ENCODE measurements around the gene AURKA. TPM values are rescaled to one million over a fixed set of nuclear protein-coding genes. Genes with fewer than 3 reads are reported as not detected.

The AURKA gene
- total and polyA plus RNA-seq, 9 of the 15 experiments (the other 6 are each of a cell fraction or from before 2014, with no cell fraction given) = 72.7 to 162 (median 113) TPM

DNA sequence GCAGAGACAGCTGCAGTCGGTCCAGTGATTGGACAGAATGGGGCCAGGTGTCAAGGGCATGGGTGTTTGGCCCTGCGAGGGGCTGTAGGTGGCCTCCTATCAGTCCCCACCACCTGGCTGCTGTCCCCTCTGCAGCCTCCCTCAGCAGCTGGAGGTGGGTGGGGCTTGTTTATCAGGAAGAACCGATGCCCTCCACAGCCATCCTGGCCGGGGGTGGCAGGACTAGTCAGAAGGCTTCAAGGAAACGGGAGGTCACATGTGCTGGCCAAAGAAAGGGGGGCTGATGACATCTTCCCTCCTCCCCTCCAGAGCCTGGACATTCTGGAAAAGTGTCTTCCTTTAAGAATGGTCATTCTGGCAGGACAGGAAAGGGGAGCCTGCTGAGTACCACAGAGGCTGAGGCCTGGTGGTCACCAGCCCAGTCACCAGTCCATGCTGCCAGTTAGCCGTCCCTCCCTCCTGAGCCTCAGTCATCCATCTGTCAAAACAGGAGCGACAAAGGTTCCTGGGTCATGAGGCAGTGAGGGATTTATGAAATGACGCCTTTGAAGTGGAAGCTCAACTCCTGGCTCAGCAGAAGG, 29.1 kb downstream of the AURKA start (continued):
- TF ChIP-seq ZNF175 (CRISPR knock-in tag; IDR thresholded peaks at IDR 0.05; ENCODE audit: low read depth) (peak; percentile 84), ZFP30 (CRISPR knock-in tag; IDR thresholded peaks at IDR 0.05; ENCODE audit: borderline replicate concordance) (no peak), NCOA2 (IDR thresholded peaks at IDR 0.05; ENCODE audit: partially characterized antibody in 2 of 2) (no peak), MBD2 (IDR thresholded peaks at IDR 0.05; ENCODE audit: borderline replicate concordance, low read depth) (peak; percentile 79; the same call in 1 of the 2 replicates), PRPF4 (IDR thresholded peaks at IDR 0.05; ENCODE audit: insufficient read depth, low read depth, low read length, poor library complexity, severe bottlenecking) (no peak), MYBL2 (IDR thresholded peaks at IDR 0.05; ENCODE audit: low read depth) (no peak), MYBL2 (CRISPR knock-in tag; IDR thresholded peaks at IDR 0.05; ENCODE audit: borderline replicate concordance) (no peak), RBFOX2 (IDR thresholded peaks at IDR 0.05; ENCODE audit: low read depth, low read length) (peak; percentile 64), RFX1 (IDR thresholded peaks at IDR 0.05) (no peak), ZNF274 (IDR thresholded peaks at IDR 0.05; ENCODE audit: borderline replicate concordance, low read depth, low read length) (peak; percentile 69; the same call in 1 of the 2 replicates), ZNF232 (CRISPR knock-in tag; IDR thresholded peaks at IDR 0.05) (no peak)
- TF ChIP-seq, protein P1, sequence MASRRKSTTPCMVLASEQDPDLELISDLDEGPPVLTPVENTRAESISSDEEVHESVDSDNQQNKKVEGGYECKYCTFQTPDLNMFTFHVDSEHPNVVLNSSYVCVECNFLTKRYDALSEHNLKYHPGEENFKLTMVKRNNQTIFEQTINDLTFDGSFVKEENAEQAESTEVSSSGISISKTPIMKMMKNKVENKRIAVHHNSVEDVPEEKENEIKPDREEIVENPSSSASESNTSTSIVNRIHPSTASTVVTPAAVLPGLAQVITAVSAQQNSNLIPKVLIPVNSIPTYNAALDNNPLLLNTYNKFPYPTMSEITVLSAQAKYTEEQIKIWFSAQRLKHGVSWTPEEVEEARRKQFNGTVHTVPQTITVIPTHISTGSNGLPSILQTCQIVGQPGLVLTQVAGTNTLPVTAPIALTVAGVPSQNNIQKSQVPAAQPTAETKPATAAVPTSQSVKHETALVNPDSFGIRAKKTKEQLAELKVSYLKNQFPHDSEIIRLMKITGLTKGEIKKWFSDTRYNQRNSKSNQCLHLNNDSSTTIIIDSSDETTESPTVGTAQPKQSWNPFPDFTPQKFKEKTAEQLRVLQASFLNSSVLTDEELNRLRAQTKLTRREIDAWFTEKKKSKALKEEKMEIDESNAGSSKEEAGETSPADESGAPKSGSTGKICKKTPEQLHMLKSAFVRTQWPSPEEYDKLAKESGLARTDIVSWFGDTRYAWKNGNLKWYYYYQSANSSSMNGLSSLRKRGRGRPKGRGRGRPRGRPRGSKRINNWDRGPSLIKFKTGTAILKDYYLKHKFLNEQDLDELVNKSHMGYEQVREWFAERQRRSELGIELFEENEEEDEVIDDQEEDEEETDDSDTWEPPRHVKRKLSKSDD (conservative IDR thresholded peaks at IDR 0.05; ENCODE audit: low read length) = no peak
- TF ChIP-seq, protein P2, sequence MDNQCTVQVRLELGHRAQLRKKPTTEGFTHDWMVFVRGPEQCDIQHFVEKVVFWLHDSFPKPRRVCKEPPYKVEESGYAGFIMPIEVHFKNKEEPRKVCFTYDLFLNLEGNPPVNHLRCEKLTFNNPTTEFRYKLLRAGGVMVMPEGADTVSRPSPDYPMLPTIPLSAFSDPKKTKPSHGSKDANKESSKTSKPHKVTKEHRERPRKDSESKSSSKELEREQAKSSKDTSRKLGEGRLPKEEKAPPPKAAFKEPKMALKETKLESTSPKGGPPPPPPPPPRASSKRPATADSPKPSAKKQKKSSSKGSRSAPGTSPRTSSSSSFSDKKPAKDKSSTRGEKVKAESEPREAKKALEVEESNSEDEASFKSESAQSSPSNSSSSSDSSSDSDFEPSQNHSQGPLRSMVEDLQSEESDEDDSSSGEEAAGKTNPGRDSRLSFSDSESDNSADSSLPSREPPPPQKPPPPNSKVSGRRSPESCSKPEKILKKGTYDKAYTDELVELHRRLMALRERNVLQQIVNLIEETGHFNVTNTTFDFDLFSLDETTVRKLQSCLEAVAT (IDR thresholded peaks at IDR 0.05) = peak in 1 of 2 experiments; percentile 26; a peak in 1 of 4 replicates
- TF ChIP-seq, protein P3, sequence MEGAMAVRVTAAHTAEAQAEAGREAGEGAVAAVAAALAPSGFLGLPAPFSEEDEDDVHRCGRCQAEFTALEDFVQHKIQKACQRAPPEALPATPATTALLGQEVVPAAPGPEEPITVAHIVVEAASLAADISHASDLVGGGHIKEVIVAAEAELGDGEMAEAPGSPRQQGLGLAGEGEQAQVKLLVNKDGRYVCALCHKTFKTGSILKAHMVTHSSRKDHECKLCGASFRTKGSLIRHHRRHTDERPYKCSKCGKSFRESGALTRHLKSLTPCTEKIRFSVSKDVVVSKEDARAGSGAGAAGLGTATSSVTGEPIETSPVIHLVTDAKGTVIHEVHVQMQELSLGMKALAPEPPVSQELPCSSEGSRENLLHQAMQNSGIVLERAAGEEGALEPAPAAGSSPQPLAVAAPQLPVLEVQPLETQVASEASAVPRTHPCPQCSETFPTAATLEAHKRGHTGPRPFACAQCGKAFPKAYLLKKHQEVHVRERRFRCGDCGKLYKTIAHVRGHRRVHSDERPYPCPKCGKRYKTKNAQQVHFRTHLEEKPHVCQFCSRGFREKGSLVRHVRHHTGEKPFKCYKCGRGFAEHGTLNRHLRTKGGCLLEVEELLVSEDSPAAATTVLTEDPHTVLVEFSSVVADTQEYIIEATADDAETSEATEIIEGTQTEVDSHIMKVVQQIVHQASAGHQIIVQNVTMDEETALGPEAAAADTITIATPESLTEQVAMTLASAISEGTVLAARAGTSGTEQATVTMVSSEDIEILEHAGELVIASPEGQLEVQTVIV (CRISPR knock-in tag; IDR thresholded peaks at IDR 0.05; ENCODE audit: borderline replicate concordance) = no peak
- TF ChIP-seq, protein P4, sequence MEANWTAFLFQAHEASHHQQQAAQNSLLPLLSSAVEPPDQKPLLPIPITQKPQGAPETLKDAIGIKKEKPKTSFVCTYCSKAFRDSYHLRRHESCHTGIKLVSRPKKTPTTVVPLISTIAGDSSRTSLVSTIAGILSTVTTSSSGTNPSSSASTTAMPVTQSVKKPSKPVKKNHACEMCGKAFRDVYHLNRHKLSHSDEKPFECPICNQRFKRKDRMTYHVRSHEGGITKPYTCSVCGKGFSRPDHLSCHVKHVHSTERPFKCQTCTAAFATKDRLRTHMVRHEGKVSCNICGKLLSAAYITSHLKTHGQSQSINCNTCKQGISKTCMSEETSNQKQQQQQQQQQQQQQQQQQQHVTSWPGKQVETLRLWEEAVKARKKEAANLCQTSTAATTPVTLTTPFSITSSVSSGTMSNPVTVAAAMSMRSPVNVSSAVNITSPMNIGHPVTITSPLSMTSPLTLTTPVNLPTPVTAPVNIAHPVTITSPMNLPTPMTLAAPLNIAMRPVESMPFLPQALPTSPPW (CRISPR knock-in tag; IDR thresholded peaks at IDR 0.05) = peak; percentile 96
- TF ChIP-seq, protein P5, sequence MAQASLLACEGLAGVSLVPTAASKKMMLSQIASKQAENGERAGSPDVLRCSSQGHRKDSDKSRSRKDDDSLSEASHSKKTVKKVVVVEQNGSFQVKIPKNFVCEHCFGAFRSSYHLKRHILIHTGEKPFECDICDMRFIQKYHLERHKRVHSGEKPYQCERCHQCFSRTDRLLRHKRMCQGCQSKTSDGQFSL (CRISPR knock-in tag; IDR thresholded peaks at IDR 0.05) = no peak
- TF ChIP-seq, protein P5 (tag; IDR thresholded peaks at IDR 0.05) = no peak

Data from K562 (cell line).